CD4-positive, alpha-beta T cell treated with Interleukin-15 for 4 hours (primary cell): Measurements from ENCODE around the gene SYAP1.
A peak's percentile ranks its signal among the peaks of the same experiment; 100 is the strongest.
"Not testable (repeated sequence)": the region's sequence is repeated elsewhere in the genome, so short reads cannot be mapped to it uniquely, and the experiment has no call there.

Source experiments
- DNase-seq: peaks from one replicate; pipeline ENCODE4 v3.0.0-alpha.2; 2020; ENCODE audit warnings: low spot score

Gene SYAP1

GRCh38 chrX:16719334-16720084, at the start of gene SYAP1:
TSS of gene SYAP1 (plus strand) at chrX:16719612. CDS start at chrX:16719725, 113 bp downstream.
- DNase-seq: peak; percentile 86

- DNase-seq: peak; percentile 9
These were observed 48.4 kb upstream of the SYAP1 start for GRCh38 chrX:16671005-16671404.

- no peak for DNase-seq
These were observed 40.7 kb upstream of the SYAP1 start for GRCh38 chrX:16678689-16679088.

- DNase-seq: no peak
These were observed 36.3 kb upstream of the SYAP1 start for GRCh38 chrX:16683007-16683664.

- no peak for DNase-seq
These were observed 31.9 kb upstream of the SYAP1 start for GRCh38 chrX:16687514-16687913.

GRCh38 chrX:16695079-16695676, 24.2 kb upstream of the SYAP1 start:
- DNase-seq: peak; percentile 51

GRCh38 chrX:16696956-16697355, 22.5 kb upstream of the SYAP1 start:
- no peak for DNase-seq

GRCh38 chrX:16699389-16699788, 20.0 kb upstream of the SYAP1 start:
- no peak for DNase-seq

- DNase-seq: no peak
These were observed 18.7 kb upstream of the SYAP1 start for GRCh38 chrX:16700734-16701133.

GRCh38 chrX:16702700-16703599, 16.5 kb upstream of the SYAP1 start:
- DNase-seq: no peak

- no peak for DNase-seq
These were observed 14.0 kb upstream of the SYAP1 start for GRCh38 chrX:16705370-16705769.

GRCh38 chrX:16708016-16708415, 11.4 kb upstream of the SYAP1 start:
- DNase-seq: no peak

- DNase-seq: no peak
These were observed 8.1 kb upstream of the SYAP1 start for GRCh38 chrX:16711219-16711811.

- DNase-seq: no peak
These were observed 7.4 kb upstream of the SYAP1 start for GRCh38 chrX:16711893-16712547.

GRCh38 chrX:16712548-16713155, 6.8 kb upstream of the SYAP1 start, which contains the start of gene CTPS2:
TSS of gene CTPS2 (minus strand) at chrX:16712669. CDS start at chrX:16702902, 9,767 bp downstream.
- peak; percentile 29 for DNase-seq

GRCh38 chrX:16714504-16714903, 4.9 kb upstream of the SYAP1 start:
- DNase-seq: no peak

- not testable (repeated sequence) for DNase-seq
These were observed 3.8 kb upstream of the SYAP1 start for GRCh38 chrX:16715638-16716037.

GRCh38 chrX:16716451-16716850, 3.0 kb upstream of the SYAP1 start:
- not testable (repeated sequence) for DNase-seq

GRCh38 chrX:16718824-16719333, 533 bp upstream of the SYAP1 start:
- no peak for DNase-seq

- no peak for DNase-seq
These were observed 3.1 kb downstream of the SYAP1 start for GRCh38 chrX:16722481-16722880.
